Raji (cell line): Measurements from ENCODE around the gene SIK2.

Experiments used
- POLR2A ChIP-seq: IDR thresholded peaks from 2 replicates; pipeline ENCODE4 v1.6.1; 2011; ENCODE audit warnings: low read depth, low read length, control low read depth; ENCODE audit not compliant: insufficient read depth

Gene SIK2

DNA sequence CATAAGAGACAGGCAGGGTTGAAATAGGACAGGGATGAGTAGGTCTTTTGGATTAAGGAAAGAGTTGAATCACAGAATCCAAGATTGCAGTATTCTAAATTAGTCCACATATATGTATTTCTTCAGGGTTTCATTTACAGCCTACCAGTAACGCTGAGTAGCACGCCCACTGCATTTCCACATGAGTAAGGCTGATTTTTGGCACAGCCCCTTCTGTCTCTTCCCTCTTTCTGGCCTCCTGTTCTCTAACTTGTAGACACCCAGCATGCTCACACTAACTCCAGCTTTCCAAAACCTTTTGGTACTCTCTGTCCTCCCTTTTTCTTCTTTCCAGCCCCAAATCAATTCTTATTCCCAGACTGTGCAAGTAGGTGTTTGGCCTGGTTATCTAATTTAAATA, 3.7 kb upstream of the SIK2 start:
- TF ChIP-seq POLR2A: no peak

DNA sequence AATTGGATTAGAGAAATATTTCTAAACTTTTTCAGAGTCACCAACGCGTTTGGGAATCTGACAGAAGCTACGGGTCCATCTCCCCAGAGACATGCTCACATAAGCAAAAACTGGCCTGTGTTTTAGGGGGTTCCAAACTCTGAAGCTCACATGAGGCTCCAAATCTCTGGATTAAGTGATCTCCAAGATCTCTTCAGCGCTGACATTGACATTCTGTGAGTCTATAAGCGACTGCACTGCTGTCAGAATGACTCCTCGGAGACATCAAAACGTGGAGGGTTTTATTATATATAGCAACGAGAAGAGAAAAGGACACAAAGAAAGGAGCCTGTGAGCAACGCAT, 642 bp upstream of the SIK2 start:
- no peak for TF ChIP-seq POLR2A

GRCh38 chr11:111602865-111603610, 789 bp downstream of the SIK2 start:
- TF ChIP-seq POLR2A: no peak

DNA sequence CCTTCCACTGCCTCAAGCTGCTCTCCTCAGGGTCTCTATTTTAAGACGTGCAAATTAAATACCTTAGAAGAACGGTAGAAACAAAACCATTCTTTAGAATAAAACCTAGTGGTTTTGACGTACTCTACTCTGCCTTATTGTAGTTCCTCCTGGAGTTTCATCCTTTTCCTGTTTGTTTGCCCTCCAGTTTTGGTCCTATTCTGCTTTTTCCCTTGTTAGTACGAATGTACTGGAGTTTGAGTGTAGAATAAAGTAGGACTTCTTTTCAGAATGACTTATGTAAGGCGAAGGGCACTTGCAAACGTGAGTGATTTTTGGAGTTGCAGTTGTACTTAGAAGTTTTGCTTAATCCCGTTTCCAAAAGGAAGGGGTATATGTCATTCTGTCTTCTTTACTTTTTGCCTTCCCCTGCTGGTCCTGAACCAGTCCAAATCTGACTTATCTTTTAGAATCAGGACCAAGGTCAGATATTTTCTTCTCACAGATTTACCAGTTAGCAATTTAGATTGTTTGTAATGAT, 1.4 kb downstream of the SIK2 start:
- TF ChIP-seq POLR2A: no peak

DNA sequence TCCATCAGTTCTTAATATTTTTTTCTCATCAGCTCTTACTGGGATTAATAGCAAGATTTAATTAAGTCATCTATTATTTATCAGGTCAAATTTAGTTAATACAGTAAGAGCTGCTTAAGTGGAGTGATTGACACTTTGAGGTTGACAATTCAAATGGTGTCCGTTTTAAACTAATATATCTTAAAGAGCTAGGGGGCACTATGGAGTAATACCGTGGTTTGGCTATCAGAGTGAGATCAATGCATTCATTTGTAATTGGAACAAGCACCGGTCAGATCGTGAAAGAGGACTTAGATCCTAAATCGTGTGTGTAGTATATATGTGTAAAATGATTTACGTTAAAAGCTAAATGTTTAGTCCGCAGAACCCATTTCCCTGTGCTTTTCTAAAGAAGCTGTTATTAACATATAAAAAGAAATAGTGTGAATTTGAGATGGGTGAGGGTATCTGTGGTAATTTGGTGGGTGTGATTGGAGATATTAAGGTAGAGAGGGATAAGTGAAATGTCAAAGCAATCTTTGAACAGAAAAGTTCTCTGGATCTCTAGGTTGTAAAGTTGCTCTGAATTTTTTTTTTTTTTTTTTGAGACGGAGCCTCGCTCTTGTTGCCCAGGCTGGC, 2.3 kb downstream of the SIK2 start:
- TF ChIP-seq POLR2A: no peak

GRCh38 chr11:111605681-111606080, 3.4 kb downstream of the SIK2 start:
- TF ChIP-seq POLR2A: no peak

DNA sequence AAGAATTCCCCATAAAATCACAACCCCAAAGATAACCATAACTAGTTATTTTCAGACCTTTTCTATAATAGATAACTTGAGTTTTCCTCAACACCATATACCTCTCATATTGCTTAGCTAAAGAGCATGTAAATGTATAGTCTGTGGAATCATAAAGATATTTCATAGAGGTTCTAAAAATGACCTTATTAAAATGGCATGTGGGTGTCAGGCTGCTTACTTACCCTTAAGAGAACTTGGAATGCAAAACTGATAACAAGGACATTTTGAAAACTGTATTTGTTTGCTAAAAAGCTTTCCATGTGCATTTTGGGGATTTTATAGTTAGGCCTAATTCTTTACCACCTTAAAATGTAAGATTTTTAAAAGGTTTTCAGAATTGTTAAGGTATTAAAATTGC, 4.7 kb downstream of the SIK2 start:
- no peak for TF ChIP-seq POLR2A

DNA sequence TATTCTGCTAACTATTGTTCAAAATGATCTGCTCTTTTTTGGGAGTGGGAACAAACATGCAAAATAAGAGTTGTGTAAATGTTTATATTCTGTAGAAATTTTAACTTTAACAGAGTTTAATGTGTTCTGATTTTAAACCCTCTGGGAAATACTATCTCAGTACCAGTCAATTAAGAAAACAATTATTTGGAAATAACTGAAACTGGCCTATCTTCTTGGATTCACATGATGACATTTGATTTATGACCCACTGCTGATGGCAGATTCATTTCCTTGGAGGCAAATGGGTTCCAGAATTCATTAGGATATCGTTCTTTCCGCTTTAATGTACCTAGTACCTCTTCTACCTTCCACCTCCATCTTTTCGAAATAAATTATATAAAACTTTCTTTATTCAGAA, 5.5 kb downstream of the SIK2 start:
- TF ChIP-seq POLR2A: no peak

GRCh38 chr11:111612224-111612623, 10.0 kb downstream of the SIK2 start:
- TF ChIP-seq POLR2A: no peak

- no peak for TF ChIP-seq POLR2A
Observed at GRCh38 chr11:111617286-111617685, 15.0 kb downstream of the SIK2 start.

DNA sequence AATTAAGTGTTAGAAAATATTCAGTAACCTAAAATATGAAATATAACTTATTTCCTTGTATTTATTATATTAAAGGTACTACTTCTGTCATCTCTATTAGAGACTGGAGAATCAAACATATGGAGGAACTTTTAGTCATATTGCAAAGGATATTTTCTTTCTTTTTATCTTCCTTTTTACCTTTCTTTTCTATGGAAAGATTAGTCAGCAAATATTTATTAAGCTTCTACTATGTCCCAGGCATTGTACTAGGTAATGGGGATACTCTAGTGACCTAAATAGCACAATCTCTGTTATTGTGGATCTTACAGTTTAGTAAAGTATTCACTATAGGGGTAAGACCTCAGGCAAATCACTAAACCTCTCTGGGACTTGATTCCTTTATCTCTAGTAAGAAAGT, 18.3 kb downstream of the SIK2 start:
- no peak for TF ChIP-seq POLR2A

GRCh38 chr11:111623527-111624030, 21.3 kb downstream of the SIK2 start:
- TF ChIP-seq POLR2A: no peak

DNA sequence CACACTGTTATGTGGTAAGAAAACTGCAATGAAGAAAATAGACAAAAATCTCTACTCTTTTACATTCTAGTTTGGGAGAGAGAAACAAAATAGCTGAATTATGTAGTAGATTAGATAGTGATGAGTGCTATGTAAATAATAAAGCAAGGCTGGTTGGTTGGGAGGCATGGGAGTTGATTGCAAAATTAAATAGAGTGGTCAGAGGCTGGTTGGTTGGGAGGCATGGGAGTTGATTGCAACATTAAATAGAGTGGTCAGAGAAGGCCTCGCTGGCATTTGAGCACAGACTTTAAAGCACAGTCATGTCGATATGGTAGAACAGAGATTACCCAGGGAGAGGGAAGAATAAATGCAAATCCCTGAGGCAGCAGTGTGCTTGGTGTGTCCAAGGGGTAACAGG, 22.4 kb downstream of the SIK2 start:
- no peak for TF ChIP-seq POLR2A

GRCh38 chr11:111627591-111627990, 25.3 kb downstream of the SIK2 start:
- no peak for TF ChIP-seq POLR2A

DNA sequence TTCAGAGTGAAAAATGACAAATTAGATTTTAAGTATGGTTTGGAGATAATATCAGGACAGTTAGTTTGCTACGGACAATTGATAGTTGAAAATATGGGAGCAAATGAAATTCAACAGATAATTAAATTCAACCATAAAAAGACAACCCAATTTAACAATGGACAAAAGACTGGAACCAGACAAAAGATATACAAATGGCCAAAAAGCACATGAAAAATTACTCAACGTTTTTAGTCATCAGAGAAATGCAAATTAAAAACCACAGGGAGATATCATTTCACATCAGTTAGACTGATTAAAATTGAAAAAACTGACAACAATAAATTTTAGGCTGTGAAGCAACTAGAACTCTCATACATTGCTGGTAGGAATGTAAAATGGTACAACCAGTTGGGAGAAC, 27.2 kb downstream of the SIK2 start:
- no peak for TF ChIP-seq POLR2A

- TF ChIP-seq POLR2A: no peak
Observed at GRCh38 chr11:111631024-111631665, 28.9 kb downstream of the SIK2 start.
